Measurements from ENCODE around the gene SNX9.

- TF ChIP-seq CTCF (conservative IDR thresholded peaks at IDR 0.05; ENCODE audit: low read length) (no peak), EZH2phosphoT487 (IDR thresholded peaks at IDR 0.05; ENCODE audit: borderline replicate concordance) (no peak)
Observed at GRCh38 chr6:157840776-157841175, 17.7 kb downstream of the SNX9 start.
